ENCODE results near the gene MMAA.
A peak's percentile ranks its signal among the peaks of the same experiment; 100 is the strongest.
"Not testable (repeated sequence)": the region's sequence is repeated elsewhere in the genome, so short reads cannot be mapped to it uniquely, and the experiment has no call there.

The MMAA gene

GRCh38 chr4:145635117-145635516 is 15.9 kb downstream of the MMAA start:
- no peak for DNase-seq (ENCODE audit: low read depth, low spot score)

GRCh38 chr4:145635630-145636029 is 16.4 kb downstream of the MMAA start:
- DNase-seq (ENCODE audit: low read depth, low spot score), result no peak

- DNase-seq (ENCODE audit: low read depth, low spot score), result no peak
Observed at GRCh38 chr4:145639186-145639698, 20.1 kb downstream of the MMAA start.

- DNase-seq (ENCODE audit: low read depth, low spot score), result not testable (repeated sequence)
Observed at GRCh38 chr4:145640236-145640635, 21.1 kb downstream of the MMAA start.

GRCh38 chr4:145643295-145643694 is 24.1 kb downstream of the MMAA start:
- no peak for DNase-seq (ENCODE audit: low read depth, low spot score)

- no peak for DNase-seq (ENCODE audit: low read depth, low spot score)
Observed at GRCh38 chr4:145644699-145645098, 25.5 kb downstream of the MMAA start.

GRCh38 chr4:145656156-145656555 is 37.0 kb downstream of the MMAA start:
- DNase-seq (ENCODE audit: low read depth, low spot score), result no peak

GRCh38 chr4:145660064-145660463 is 40.9 kb downstream of the MMAA start:
- no peak for DNase-seq (ENCODE audit: low read depth, low spot score)

- no peak for DNase-seq (ENCODE audit: low read depth, low spot score)
Observed at GRCh38 chr4:145663194-145663593, 44.0 kb downstream of the MMAA start.

- DNase-seq (ENCODE audit: low read depth, low spot score), result no peak
Observed at GRCh38 chr4:145665773-145666172, 46.6 kb downstream of the MMAA start.

GRCh38 chr4:145670422-145670821 is 51.2 kb downstream of the MMAA start:
- no peak for DNase-seq (ENCODE audit: low read depth, low spot score)

- DNase-seq (ENCODE audit: low read depth, low spot score), result peak; percentile 66
Observed at GRCh38 chr4:145679520-145679919, 60.3 kb downstream of the MMAA start.

GRCh38 chr4:145679991-145680455 is 60.8 kb downstream of the MMAA start, which contains the start of gene C4orf51:
Gene C4orf51, plus strand, starts transcription at chr4:145680146. Its CDS starts 58 bp downstream, at chr4:145680204.
- DNase-seq (ENCODE audit: low read depth, low spot score), result no peak

GRCh38 chr4:145680902-145681301 is 61.7 kb downstream of the MMAA start:
- DNase-seq (ENCODE audit: low read depth, low spot score), result no peak

GRCh38 chr4:145681518-145681917 is 62.3 kb downstream of the MMAA start:
- no peak for DNase-seq (ENCODE audit: low read depth, low spot score)

GRCh38 chr4:145681956-145682355 is 62.8 kb downstream of the MMAA start:
- no peak for DNase-seq (ENCODE audit: low read depth, low spot score)

GRCh38 chr4:145686991-145687390 is 67.8 kb downstream of the MMAA start:
- DNase-seq (ENCODE audit: low read depth, low spot score), result no peak

GRCh38 chr4:145690610-145691009 is 71.4 kb downstream of the MMAA start:
- DNase-seq (ENCODE audit: low read depth, low spot score), result no peak

- DNase-seq (ENCODE audit: low read depth, low spot score), result not testable (repeated sequence)
Observed at GRCh38 chr4:145691416-145691815, 72.2 kb downstream of the MMAA start.

- no peak for DNase-seq (ENCODE audit: low read depth, low spot score)
Observed at GRCh38 chr4:145694929-145695328, 75.7 kb downstream of the MMAA start.

GRCh38 chr4:145697332-145697731 is 78.1 kb downstream of the MMAA start:
- DNase-seq (ENCODE audit: low read depth, low spot score), result no peak

GRCh38 chr4:145698507-145698906 is 79.3 kb downstream of the MMAA start:
- DNase-seq (ENCODE audit: low read depth, low spot score), result no peak

GRCh38 chr4:145703850-145704497 is 84.8 kb downstream of the MMAA start:
- DNase-seq (ENCODE audit: low read depth, low spot score), result no peak

GRCh38 chr4:145709336-145709735 is 90.2 kb downstream of the MMAA start:
- DNase-seq (ENCODE audit: low read depth, low spot score), result no peak

Measured in smooth muscle cell of the brain vasculature (primary cell).